ENCODE results near the gene COPS6. TPM values are rescaled to one million over a fixed set of nuclear protein-coding genes. Genes with fewer than 3 reads are reported as not detected.

COPS6 gene
- total RNA-seq, 2 experiments from 2014 or later: 107 to 111 TPM

GRCh38 chr7:100074841-100075240, 13.9 kb upstream of the COPS6 start:
- POLR2A ChIA-PET: no interaction called here
- CTCF ChIA-PET: interaction anchor here (1.0 kb wide), 1 partner anchor 25 kb away, joined by 4 read pairs; the partner anchor contains the start of gene ZSCAN21

GRCh38 chr7:100075418-100075817, 13.4 kb upstream of the COPS6 start:
- ChIA-PET CTCF (interaction anchor here (1.0 kb wide), 1 partner anchor 26 kb away, joined by 4 read pairs; the partner anchor contains the start of gene ZSCAN21), POLR2A (no interaction called here)

- ChIA-PET POLR2A (interaction anchor here (0.6 kb wide), 1 partner anchor 1089 kb away, joined by 3 read pairs; no protein-coding TSS in a partner anchor), CTCF (interaction anchor here (1.3 kb wide), 1 partner anchor 16 kb away, joined by 3 read pairs; no protein-coding TSS in a partner anchor)
Measured at GRCh38 chr7:100077205-100077604, 11.6 kb upstream of the COPS6 start.

- ChIA-PET CTCF (no interaction called here), POLR2A (no interaction called here)
Measured at GRCh38 chr7:100079024-100079560, 9.7 kb upstream of the COPS6 start.

GRCh38 chr7:100080907-100081534, 7.7 kb upstream of the COPS6 start:
- POLR2A ChIA-PET: no interaction called here
- CTCF ChIA-PET: interaction anchor here (0.8 kb wide), 1 partner anchor 32 kb away, joined by 3 read pairs; no protein-coding TSS in a partner anchor

- ChIA-PET CTCF (interaction anchor here (0.6 to 1.3 kb wide), 4 partner anchors 12 to 39 kb away, joined by 3 to 9 read pairs (median 4); partner anchors contain the start of genes AP4M1 and MCM7), POLR2A (interaction anchor here (1.1 to 1.4 kb wide), 2 partner anchors 19 to 83 kb away, joined by 4 to 21 read pairs; partner anchors contain the start of genes AP4M1 and MCM7)
Measured at GRCh38 chr7:100081535-100082102, 7.2 kb upstream of the COPS6 start, which contains the start of gene ZNF3. TSS of gene ZNF3 (minus strand) at chr7:100081723. CDS start at chr7:100077357, 4,366 bp downstream.

- ChIA-PET CTCF (interaction anchor here (0.7 to 1.3 kb wide), 5 partner anchors 12 to 659 kb away, joined by 3 to 9 read pairs (median 4); partner anchors contain the start of genes AP4M1 and MCM7), POLR2A (interaction anchor here (0.6 to 1.4 kb wide), 9 partner anchors 8 to 451 kb away, joined by 3 to 21 read pairs (median 4); partner anchors contain the start of genes AP4M1, MCM7 and ZSCAN21)
Measured at GRCh38 chr7:100082978-100083377, 5.8 kb upstream of the COPS6 start.

GRCh38 chr7:100085515-100085914, 3.3 kb upstream of the COPS6 start:
- ChIA-PET CTCF (no interaction called here), POLR2A (no interaction called here)

GRCh38 chr7:100087055-100087750, 1.6 kb upstream of the COPS6 start:
- CTCF ChIA-PET: interaction anchor here (1.5 kb wide), 1 partner anchor 12 kb away, joined by 4 read pairs; no protein-coding TSS in a partner anchor

GRCh38 chr7:100088095-100088620, 611 bp upstream of the COPS6 start:
- ChIA-PET POLR2A (interaction anchor here (6.1 kb wide), 1 partner anchor 13 kb away, joined by 45 read pairs; the partner anchor contains the start of genes AP4M1 and MCM7), CTCF (no interaction called here)

More at GRCh38 chr7:100087055-100087750, 1.6 kb upstream of the COPS6 start:
- POLR2A ChIA-PET: interaction anchor here (0.6 kb wide), 1 partner anchor 50 kb away, joined by 3 read pairs; no protein-coding TSS in a partner anchor

- ChIA-PET CTCF (interaction anchor here (1.2 to 2.3 kb wide), 2 partner anchors 36 to 51 kb away, joined by 3 to 7 read pairs; partner anchors contain the start of gene MBLAC1), POLR2A (interaction anchor here (0.6 to 6.1 kb wide), 3 partner anchors 11 to 28 kb away, joined by 3 to 45 read pairs (median 11); partner anchors contain the start of genes AP4M1 and MCM7)
Measured at GRCh38 chr7:100089458-100090196, 858 bp downstream of the COPS6 start.

- POLR2A ChIA-PET: interaction anchor here (0.6 to 6.1 kb wide), 4 partner anchors 8 to 66 kb away, joined by 3 to 45 read pairs (median 3); partner anchors contain the start of genes AP4M1 and MCM7
- CTCF ChIA-PET: interaction anchor here (0.6 to 2.3 kb wide), 5 partner anchors 11 to 401 kb away, joined by 3 to 7 read pairs (median 3); partner anchors contain the start of gene MBLAC1
Measured at GRCh38 chr7:100090527-100091410, 2.0 kb downstream of the COPS6 start.

GRCh38 chr7:100091411-100092181, 2.8 kb downstream of the COPS6 start:
- ChIA-PET POLR2A (interaction anchor here (0.9 to 6.1 kb wide), 2 partner anchors 9 kb away, joined by 3 to 45 read pairs; partner anchors contain the start of genes AP4M1 and MCM7), CTCF (interaction anchor here (1.5 to 2.3 kb wide), 2 partner anchors 11 to 34 kb away, joined by 4 to 7 read pairs; partner anchors contain the start of gene MBLAC1)

GRCh38 chr7:100093054-100093453, 4.3 kb downstream of the COPS6 start:
- ChIA-PET POLR2A (interaction anchor here (0.7 to 6.1 kb wide), 2 partner anchors 8 to 41 kb away, joined by 3 to 45 read pairs; partner anchors contain the start of genes AP4M1 and MCM7), CTCF (interaction anchor here (0.6 kb wide), 1 partner anchor 553 kb away, joined by 3 read pairs; no protein-coding TSS in a partner anchor)

- POLR2A ChIA-PET: interaction anchor here (6.1 kb wide), 1 partner anchor 7 kb away, joined by 45 read pairs; the partner anchor contains the start of genes AP4M1 and MCM7
- CTCF ChIA-PET: no interaction called here
Measured at GRCh38 chr7:100093498-100093897, 4.7 kb downstream of the COPS6 start.
